ENCODE measurements around the gene OSBPL5. TPM values are rescaled to one million over a fixed set of nuclear protein-coding genes. Genes with fewer than 3 reads are reported as not detected.

The OSBPL5 gene
- polyA plus RNA-seq, 3 donors = 3.1 to 30.3 (median 6.8) TPM

DNA sequence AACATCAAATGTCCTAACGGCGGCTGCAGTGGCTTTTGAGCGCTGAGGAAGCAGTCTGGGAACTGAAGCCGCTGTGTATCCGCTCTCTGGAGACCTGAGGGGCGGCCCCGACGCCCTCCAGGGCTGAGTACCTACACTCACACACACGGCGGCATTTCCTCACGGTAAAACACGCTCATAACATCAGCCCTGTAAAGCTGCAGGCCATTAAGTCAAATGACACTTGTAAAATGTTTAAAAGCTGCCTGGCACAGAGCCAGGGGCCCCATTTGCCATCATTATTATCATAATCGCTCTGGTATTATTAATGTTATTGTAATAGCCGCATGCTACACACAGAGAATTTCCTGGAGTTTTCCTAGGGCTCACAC lies 113.0 kb downstream of the OSBPL5 start:
- H3K27me3 Mint-ChIP-seq (ENCODE audit: low read depth in 3 of 3) = peaks cover 0 to 1% (median 0%) of the 10 kb centered on the region in 3 donors
- Histone ChIP-seq H3K27ac (ENCODE audit: low read depth in 1 of 2, low read length in 2 of 2) (peak overlapping the region in 1 of 2 donors; percentile 34), H3K4me2 (replicated peaks; ENCODE audit: extremely low read depth, low read length, poor library complexity, severe bottlenecking) (no peak overlapping the region), H3K4me3 (replicated peaks in 1 of 3; ENCODE audit: low read depth in 2 of 3, low read length in 3 of 3) (no peak overlapping the region), H3K4me1 (ENCODE audit: control insufficient read depth in 1 of 2, insufficient read depth in 2 of 2, low read length in 2 of 2) (peaks cover 33 to 47% of the 10 kb centered on the region in 2 donors), H3K27me3 (ENCODE audit: control insufficient read depth in 2 of 2, insufficient read depth in 2 of 2, low read length in 2 of 2) (no peaks in the 10 kb centered on the region), H4K20me1 (ENCODE audit: insufficient read depth, low read length) (peaks cover 87% of the 10 kb centered on the region), H3K9ac (ENCODE audit: insufficient read depth, low read length, poor library complexity, severe bottlenecking) (no peak overlapping the region), H2AFZ (ENCODE audit: insufficient read depth, low read depth, low read length, poor library complexity, severe bottlenecking) (no peak overlapping the region), H3K9me3 (replicated peaks in 1 of 2; ENCODE audit: control insufficient read depth in 1 of 2, insufficient read depth in 1 of 2, low read length in 2 of 2) (no peaks in the 10 kb centered on the region), H3K79me2 (ENCODE audit: insufficient read depth, low read length) (peaks cover 96% of the 10 kb centered on the region), H3K36me3 (replicated peaks in 1 of 2; ENCODE audit: control insufficient read depth in 1 of 2, insufficient read depth in 2 of 2, low read length in 2 of 2) (peaks cover 13 to 33% of the 10 kb centered on the region in 2 donors)
- no peak for DNase-seq
- H3K9me3 Mint-ChIP-seq = peaks cover 0 to 4% (median 0%) of the 10 kb centered on the region in 7 donors
- TF ChIP-seq CTCF (IDR thresholded peaks at IDR 0.05) = no peak
- peaks cover 53% of the 10 kb centered on the region for H3K4me1 Mint-ChIP-seq
- peaks cover 34 to 47% of the 10 kb centered on the region in 2 donors for H3K36me3 Mint-ChIP-seq
- intact Hi-C loops (cut with micrococcal nuclease) = no loop called here
- no peak overlapping the region for H3K4me3 Mint-ChIP-seq
- H3K27ac Mint-ChIP-seq = peak overlapping the region in 5 of 7 donors; percentile 3 to 63 (median 40)
- WGBS (ENCODE audit: insufficient coverage) = 28% methylated on average over 7 of the region's 14 CpGs

DNA sequence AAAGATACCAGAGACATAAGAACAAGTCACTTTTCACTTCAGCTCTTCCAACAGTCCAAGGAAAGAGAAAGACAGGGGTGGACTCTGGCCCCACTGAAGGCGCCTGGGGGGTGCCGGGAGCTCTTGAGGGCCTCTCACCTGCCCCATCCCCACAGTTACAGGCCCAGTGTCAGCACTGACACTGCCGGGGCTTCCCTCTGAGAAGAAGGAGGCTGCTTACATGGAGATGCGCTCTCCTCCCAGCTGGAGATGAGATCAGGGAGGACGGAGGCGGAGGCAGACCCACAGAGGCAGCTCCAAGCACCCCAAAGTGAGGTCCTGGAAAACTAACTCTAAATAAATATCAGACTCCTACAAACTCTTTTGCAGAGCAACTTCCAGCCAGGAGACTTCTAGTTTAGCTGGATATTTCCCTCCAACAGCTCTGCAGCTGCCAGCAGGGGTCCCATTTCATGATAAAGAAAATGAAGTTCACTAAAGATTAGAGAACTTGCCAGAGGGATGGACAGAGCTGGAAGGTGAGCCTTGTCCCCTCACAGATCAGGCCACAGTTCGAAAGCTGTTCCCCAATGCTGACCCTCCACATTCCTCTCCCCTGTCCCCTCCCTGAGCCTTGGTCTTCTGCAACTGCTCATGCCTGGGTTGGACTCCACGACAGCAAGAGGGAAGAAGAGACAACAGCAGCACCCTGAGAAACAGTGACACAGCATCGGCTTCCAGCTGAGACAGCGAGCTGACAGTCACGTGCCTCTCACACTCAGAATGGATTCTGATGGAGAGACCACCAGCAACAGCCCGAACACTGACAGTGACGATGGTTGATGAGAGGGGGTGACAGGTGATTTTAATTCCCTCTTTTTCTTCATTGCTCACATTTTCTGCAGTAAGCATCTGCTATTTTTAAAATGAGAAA lies 113.7 kb downstream of the OSBPL5 start:
- Histone ChIP-seq H4K20me1 (ENCODE audit: insufficient read depth, low read length) (peaks cover 92% of the 10 kb centered on the region), H3K27me3 (ENCODE audit: control insufficient read depth in 2 of 2, insufficient read depth in 2 of 2, low read length in 2 of 2) (no peaks in the 10 kb centered on the region), H3K36me3 (replicated peaks in 1 of 2; ENCODE audit: control insufficient read depth in 1 of 2, insufficient read depth in 2 of 2, low read length in 2 of 2) (peaks cover 13 to 36% of the 10 kb centered on the region in 2 donors), H3K4me1 (ENCODE audit: control insufficient read depth in 1 of 2, insufficient read depth in 2 of 2, low read length in 2 of 2) (peaks cover 30 to 42% of the 10 kb centered on the region in 2 donors), H2AFZ (ENCODE audit: insufficient read depth, low read depth, low read length, poor library complexity, severe bottlenecking) (no peak overlapping the region), H3K27ac (ENCODE audit: low read depth in 1 of 2, low read length in 2 of 2) (peak overlapping the region in 1 of 2 donors; percentile 34), H3K4me3 (replicated peaks in 1 of 3; ENCODE audit: low read depth in 2 of 3, low read length in 3 of 3) (no peak overlapping the region), H3K9me3 (replicated peaks in 1 of 2; ENCODE audit: control insufficient read depth in 1 of 2, insufficient read depth in 1 of 2, low read length in 2 of 2) (no peaks in the 10 kb centered on the region), H3K9ac (ENCODE audit: insufficient read depth, low read length, poor library complexity, severe bottlenecking) (no peak overlapping the region), H3K4me2 (replicated peaks; ENCODE audit: extremely low read depth, low read length, poor library complexity, severe bottlenecking) (no peak overlapping the region), H3K79me2 (ENCODE audit: insufficient read depth, low read length) (peaks cover 95% of the 10 kb centered on the region)
- 40% methylated on average over 4 of the region's 13 CpGs for WGBS (ENCODE audit: insufficient coverage)
- peak in 1 of 3 donors; percentile 27 for DNase-seq
- H3K9me3 Mint-ChIP-seq = peaks cover 0 to 4% (median 0%) of the 10 kb centered on the region in 7 donors
- H3K4me1 Mint-ChIP-seq = peaks cover 51% of the 10 kb centered on the region
- peak overlapping the region in 6 of 7 donors; percentile 3 to 66 (median 34) for H3K27ac Mint-ChIP-seq
- H3K36me3 Mint-ChIP-seq = peaks cover 37 to 52% of the 10 kb centered on the region in 2 donors
- no peak for TF ChIP-seq CTCF (IDR thresholded peaks at IDR 0.05)
- peaks cover 0 to 1% (median 0%) of the 10 kb centered on the region in 3 donors for H3K27me3 Mint-ChIP-seq (ENCODE audit: low read depth in 3 of 3)
- intact Hi-C loops (cut with micrococcal nuclease) = no loop called here
- no peak overlapping the region for H3K4me3 Mint-ChIP-seq
